ENCODE measurements around the gene CFAP100.

- no peak for TF ChIP-seq CTCF (conservative IDR thresholded peaks at IDR 0.05; ENCODE audit: low read depth, low read length)
- TF ChIP-seq POLR2A (IDR thresholded peaks at IDR 0.05; ENCODE audit: low read depth, low read length): no peak
- TF ChIP-seq MAZ (IDR thresholded peaks at IDR 0.05; ENCODE audit: borderline replicate concordance, low read depth, low read length): no peak
- no peak for TF ChIP-seq RFX5 (IDR thresholded peaks at IDR 0.05; ENCODE audit: low read depth, low read length)
- TF ChIP-seq BHLHE40 (IDR thresholded peaks at IDR 0.05; ENCODE audit: low read depth, low read length): no peak
- TF ChIP-seq RCOR1 (IDR thresholded peaks at IDR 0.05; ENCODE audit: insufficient replicate concordance, low read length): no peak
- TF ChIP-seq, protein P1, sequence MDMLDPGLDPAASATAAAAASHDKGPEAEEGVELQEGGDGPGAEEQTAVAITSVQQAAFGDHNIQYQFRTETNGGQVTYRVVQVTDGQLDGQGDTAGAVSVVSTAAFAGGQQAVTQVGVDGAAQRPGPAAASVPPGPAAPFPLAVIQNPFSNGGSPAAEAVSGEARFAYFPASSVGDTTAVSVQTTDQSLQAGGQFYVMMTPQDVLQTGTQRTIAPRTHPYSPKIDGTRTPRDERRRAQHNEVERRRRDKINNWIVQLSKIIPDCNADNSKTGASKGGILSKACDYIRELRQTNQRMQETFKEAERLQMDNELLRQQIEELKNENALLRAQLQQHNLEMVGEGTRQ (IDR thresholded peaks at IDR 0.05; ENCODE audit: low read depth, low read length): no peak
Measured at GRCh38 chr3:126421573-126422119, 26.9 kb downstream of the CFAP100 start.
